GM18499 (cell line): ENCODE data around the gene HDAC4.

Experiments used
- ATAC-seq: cut with Tn5 transposase; IDR thresholded peaks from one replicate; pipeline ENCODE4 v1.9.1; 2021; ENCODE audit warnings: moderate number of reproducible peaks; ENCODE audit not compliant: insufficient read depth, unreplicated experiment

The HDAC4 gene

DNA sequence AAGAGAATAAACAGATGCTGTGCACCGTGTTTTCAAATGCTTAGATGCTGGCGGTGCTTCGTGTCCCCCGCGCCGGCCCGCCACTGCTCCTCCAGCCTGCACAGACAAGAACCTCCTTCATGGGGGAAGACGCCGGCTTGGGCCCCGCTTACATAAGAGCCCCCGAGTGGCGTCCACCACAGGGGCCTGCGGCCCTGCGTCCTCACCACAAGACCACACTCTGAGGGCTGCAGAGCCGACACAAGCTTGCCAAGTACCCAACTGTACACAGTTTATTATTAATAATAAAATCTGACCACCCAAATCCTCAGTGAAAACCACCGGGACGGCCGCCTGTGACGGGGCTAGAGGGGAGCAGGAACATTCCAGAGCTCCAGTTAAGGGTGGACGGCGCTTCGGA, 232.2 kb downstream of the HDAC4 start:
- no peak for ATAC-seq

DNA sequence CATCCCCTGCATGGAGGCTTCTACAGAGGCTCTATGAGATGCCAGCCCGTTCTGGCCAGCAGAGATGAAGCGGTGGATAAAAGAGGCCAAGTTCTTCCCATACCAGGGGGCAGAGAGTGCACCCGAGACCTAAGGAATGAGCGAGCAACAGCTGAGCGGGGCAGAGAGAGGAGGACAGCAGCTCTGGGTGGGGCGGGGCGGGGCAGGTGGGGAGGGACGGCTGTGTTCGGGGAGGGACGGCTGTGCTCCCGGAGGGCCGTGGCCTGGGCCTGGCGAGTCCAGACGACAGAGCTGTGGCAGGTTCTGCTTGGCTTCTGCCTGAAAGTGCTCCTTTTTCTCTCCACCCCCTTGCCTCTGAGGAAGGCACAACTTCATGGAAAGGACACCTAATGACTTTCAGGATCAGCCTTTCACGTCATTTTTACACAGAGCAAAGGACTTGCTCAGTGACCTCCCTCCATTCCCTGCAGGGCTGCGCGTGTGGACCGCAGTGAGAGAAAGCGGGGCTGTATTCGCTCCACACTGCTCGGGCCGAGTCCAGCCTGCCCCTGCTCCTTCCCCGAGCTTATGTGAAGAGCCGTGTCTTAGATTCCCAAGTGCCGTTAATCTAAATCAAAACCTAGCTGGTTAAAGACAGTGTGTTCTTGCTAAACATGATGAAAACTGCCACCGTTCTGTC, 232.9 kb downstream of the HDAC4 start:
- no peak for ATAC-seq

DNA sequence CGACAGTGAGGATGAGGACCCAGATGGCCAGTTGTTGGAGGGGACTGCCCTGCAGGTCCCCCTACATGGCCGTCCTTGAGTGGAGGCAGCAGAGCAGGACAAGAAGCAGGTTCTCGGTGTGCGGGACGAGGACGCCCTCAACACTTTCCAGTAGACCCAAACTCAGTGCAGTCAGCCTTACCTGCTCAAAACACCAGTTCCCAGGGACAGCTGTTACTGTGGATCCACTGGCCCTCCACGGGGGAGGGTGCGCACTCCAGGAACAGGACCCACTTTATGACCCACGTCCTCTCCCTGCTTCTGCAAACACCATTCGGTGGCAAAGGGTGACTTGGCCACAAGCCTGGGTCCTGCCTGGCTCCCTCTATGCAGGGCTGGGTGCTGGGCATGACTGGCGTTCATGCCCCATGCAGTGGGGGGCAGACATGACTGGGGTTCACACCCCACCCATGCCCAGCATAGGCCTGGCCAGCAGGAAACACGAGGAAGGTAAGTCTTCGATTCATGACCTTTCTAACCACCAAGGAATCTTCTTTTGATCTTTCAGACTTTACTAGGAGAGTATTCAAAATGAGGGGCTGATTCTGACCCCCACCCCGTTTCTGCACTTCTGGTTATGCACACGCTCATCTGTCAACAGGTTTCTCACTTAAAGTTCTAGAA, 233.7 kb downstream of the HDAC4 start:
- no peak for ATAC-seq

DNA sequence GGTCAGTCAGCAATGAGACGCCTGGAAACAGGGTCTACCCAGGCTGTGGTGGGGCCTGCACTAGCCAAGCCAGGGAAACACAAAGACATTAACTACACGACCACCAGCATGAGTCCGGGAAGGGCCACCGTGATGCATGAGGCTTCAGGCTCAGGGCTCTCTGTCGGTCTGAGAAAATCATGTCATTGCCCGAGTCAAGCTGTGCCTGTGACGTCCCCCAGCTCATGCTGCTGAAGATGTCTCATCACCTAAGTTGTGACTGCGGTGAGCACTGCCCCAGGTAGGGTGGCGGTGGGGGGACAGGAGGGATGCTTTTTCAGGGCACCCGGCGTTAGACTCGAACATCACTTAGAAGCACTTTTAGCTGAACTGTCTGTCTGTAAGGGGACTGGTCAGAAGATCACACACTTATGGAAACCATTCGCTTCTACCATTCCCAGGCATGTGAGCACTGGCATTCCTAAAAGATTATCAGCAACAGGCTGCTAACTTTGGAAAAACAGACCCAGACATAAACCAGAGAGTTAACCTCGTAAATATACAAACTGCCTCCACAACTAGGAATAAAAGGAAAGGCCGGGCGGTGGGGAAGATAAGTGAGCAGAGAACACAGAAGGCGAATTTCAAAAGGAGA, 234.5 kb downstream of the HDAC4 start:
- ATAC-seq, result no peak

DNA sequence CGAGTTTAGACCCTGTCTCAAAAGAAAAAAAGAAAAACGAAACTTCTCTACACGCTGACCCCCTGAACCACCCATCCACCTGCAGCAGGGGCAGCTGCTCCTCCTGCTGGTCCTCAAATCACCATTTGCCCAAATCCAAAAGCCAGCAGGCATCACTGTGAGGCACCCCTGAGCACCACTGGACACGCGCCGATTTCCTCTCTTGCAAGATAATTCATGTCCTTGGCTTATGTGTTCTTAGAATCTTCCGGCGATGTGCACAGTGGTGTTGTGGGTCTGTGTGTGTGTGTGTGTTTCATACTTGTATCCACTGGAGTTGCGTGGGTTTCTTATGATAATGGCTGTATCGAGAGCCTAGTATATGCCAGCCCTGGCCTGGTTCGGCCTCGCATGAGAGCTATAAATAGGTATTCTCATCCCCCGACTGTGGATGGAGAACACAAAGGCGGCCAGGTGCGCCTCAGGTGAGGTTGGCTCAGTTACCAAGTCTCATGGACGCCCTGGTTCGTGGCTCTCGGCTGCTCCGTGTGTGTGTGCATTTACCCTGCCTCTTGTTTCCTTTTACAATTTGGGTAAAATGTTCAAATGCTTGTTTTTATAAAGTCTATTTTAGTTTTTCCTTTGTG, 235.5 kb downstream of the HDAC4 start:
- no peak for ATAC-seq

DNA sequence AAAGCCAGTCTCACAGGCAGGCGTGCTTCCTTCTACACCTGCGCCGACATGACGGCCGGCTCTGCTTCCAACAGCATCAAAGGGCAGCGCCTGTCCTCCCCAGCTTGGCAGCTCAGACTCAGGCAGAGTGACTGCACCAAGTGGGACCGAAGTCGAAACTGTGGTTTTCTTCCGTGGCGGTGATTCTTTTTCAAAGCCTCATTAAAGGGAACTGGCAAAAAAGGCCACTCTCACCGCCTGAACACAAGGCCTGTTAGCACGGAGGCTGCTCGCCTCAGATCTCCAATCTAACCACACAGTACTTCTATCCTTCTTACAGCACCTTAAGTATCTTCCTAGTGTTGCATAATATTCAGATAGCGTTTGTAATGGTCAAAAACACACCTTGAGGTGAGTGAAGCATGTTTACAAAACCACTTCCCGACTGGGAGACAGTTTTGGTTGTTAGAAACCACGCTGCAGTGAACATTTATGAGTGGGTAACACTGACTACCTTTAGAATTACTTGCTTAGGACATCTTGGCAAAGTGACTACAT, 236.4 kb downstream of the HDAC4 start:
- ATAC-seq, result no peak

DNA sequence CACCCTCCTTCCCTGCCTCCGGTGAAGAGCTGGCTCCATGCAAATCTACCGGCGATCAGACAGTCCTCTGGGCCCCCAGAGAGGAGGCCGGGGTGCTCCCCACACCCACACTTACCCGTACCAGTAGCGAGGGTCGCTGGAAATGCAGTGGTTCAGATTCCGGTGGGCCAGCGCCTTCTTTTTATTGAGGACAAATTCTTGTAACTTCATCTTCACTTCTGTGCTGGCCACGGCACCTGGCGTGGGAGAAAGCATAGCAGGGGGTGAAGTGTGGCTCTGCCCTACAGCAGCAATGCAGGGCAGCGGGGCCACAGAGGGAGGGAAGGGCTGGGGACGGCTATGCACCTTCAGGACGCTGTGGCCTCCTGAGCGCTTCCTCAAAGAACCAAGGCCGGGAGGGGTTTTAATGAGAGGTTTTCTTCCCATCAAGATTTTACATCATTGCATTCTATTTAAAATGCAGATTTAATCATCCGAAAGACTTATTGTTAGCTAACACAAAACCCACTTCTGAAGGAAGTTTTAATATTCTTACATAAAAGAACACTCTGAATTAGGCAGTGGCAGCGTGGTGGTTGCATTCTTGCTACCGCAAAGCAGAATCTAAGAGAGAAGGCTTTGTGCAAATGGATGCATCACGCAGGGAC, 237.0 kb downstream of the HDAC4 start:
- no peak for ATAC-seq

DNA sequence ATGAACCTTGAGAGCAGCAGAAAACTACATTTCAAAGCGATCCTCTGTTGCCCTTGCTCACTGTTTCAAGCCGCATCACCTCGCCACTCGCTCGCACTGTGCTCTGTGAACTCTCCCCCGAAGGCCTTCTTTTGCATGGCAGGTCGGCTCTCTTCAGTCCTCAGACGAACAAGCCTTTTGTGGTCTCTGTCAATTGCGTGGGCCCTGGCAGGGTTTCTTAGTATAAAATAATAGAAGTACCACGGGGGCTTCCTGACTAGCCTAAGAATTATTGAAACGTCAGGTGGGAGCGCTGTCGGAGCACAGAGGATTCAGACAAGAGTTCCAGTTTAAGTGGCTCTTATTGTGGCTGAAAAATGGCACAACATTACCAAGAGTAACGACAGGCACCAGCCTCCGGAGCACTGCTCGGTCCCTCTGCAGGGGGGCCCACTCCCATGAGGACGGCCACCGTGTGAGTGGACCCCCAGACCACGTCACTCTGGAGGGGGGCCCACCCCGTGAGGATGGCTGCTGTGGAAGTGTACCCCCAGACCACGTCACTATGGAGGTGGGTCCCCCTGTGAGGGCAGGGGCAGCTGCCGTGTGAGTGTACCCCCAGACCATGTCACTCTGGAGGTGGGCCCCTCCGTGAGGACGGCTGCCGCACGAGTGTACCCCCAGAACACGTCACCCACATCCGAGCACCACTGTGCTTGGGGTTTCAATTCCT, 237.7 kb downstream of the HDAC4 start:
- no peak for ATAC-seq

DNA sequence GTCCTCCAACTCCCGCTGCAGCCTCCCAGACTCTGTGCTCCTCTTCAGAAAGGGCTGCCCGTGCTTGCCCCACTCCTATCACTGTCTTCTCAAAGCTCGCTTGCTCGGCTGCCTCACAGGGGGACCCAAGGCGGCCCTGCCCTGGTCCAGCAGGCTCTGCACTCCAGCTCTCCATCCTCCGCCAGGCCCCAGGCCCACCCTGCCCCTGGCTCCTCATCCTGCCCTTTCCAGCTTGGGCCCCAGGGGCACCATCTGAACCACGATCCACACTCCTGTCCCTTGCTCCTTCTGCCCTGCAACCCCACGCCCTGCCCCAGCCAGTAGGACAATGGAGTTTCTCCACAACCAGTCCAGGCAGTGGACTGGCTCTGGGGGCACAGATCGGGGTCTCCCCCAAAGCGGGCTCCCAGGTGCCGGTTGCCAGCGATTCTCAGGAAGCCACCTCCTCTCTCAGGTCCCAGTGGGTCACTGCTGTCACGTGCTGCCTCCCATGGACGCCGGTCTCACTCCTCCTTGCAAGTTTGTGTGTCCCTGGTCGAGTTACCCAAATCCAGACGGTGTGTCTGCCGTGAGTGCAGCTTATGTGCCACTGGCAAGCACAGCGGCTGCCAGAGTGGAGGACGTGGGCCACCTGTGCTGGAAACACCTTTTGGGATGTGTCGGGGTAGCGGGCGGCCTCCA, 238.5 kb downstream of the HDAC4 start:
- ATAC-seq, result no peak

DNA sequence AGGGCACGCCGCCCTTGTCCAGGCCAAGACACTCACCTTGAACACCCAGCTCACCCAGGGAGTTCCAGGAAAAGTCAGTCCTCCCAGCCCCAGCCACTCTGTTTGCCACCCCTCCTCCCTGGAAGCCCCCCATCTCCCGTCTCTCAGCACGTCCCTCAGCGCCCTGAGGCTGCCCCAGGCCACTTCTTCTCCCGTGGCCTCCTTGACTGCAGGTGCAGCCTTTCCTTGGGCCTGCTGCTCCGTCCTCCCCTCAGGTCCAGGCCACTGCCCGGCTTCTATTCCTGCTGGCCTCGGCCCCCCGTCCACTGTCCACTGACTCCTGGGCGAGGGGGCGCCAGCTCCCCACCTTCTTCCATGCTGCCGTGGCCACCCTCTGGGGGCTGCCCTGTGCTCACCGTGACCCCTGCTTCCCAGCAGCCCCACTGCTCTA, 239.1 kb downstream of the HDAC4 start:
- no peak for ATAC-seq

DNA sequence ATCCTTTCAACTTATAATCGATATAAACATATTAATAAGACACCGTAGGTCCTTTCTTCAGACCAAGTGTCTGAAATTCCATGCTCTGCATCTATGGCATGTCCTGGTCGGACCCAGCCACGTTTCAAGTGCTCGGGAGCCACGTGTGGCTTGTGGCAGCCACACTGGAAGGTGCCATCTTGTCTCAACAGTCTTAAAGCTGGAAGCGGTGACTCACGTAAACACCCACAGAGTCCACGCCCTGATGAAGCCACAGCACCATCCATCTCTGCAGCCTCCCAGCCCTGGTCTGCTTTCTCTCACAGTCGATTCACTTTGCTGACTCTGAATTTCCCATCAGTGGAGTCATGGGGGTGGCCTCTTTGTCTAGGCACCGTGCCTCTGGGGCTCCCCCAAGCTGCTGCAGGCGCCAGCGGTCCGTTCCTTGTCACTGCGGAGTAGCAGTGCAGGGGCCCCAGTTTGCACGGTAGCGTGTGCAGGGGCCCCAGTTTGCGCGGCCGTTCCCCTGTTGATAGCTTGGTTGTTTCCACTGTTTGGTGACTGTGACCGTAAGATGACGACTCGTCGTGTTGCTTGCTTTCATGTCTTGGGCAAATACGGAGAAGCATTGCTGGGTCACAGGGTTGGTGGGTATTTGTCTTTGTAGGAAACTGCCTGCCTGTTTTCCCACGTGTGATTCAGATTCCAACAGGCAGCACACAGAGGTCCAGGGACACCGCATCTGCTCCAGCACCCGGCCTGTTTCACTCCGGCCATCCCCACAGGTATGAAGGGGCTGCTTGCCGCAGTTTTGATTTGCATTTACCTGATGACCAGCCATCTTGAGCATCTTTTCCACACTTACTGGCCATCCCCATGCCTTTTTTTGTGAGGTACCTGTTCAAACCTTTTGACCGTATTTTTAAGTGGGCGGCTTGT, 240.3 kb downstream of the HDAC4 start:
- ATAC-seq, result no peak

DNA sequence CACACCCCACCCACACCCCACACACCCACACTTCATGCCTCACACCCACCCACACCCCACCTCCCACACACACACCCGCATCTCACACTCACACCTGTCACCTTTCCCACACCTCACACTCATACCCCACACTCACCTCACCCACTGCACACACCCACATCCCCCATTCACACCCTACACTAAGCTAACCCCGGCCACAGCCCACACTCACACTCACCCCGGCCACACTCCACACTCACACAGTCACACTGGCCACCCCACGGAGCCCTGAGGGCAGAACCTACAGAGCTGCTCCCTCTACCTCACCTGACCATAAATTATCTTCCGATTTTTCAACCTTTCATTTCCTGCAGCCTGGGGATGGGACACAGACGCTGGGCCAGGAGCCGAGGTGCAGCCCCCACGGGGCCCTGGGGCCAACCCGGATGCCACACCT, 241.3 kb downstream of the HDAC4 start:
- no peak for ATAC-seq

DNA sequence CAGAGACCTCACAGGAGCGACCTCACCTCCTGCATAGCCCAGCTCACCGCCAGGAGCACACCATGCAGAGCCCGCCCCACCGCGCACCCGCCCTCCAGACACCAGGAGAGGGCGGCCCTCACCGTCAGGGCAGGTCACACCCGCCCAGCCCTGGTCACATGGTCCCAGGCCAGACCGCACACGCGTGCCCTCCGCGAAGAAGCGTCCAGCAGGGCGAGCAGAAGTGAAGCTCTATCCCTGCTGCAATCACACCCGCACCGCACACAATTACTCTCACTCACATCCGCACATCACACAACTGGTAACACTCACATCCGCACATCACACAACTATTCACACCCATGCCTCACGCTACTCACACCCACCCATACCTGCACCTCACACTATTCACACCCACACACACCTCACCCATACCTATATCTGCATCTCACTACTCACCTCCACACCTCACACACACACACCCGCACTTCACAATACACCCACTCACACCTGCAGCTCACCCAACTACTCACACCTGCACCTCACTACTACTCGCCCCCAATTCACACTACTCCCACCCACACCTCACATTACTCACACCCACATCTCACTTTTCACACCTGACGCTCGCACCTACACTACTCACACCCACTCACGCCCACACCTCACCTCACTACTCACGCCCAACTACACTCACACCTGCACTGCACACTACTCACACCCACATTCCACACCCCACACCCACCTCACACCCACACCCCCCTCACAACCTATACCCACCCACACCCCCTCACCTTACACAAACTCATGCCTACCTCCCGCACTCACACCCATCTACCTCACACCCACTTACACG, 242.0 kb downstream of the HDAC4 start:
- no peak for ATAC-seq

DNA sequence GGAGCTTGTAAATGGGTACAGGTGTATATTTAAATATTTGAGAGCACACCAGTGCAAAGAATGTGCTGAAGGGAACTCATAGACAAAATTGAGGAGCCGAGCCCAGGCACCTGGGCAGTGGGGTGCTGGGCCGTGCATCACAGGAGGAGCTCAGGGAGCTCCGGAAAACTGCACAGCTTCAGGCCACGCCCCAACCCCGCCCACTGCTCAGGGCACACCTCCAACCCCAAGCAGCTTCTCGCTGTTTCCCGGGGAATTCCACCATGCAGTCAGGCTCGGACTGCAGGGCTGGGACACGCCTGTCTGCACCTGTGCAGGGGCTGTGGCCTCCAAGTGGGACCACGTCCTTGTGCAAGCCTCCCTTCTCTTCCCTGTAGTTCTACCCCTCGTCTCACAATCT, 243.0 kb downstream of the HDAC4 start:
- ATAC-seq, result no peak

DNA sequence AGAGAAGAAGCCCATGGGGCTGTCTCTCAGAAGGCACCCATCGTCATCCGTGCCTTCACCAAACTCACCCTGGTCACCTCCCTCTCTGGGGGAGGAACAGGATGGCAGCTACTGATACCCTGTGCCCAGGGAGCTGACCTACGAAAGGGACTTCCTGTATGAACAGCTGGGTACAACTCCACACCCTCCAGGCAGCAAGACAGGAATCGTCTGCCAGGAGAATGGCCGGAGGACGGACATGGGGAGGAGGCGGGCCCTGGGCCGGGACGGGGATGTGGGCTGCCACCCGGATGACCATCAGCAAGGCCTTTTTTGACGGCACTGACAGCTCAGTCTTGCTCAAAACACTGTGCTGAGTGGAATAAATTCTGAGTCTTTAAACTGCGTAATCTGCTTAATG, 243.6 kb downstream of the HDAC4 start:
- ATAC-seq, result no peak

DNA sequence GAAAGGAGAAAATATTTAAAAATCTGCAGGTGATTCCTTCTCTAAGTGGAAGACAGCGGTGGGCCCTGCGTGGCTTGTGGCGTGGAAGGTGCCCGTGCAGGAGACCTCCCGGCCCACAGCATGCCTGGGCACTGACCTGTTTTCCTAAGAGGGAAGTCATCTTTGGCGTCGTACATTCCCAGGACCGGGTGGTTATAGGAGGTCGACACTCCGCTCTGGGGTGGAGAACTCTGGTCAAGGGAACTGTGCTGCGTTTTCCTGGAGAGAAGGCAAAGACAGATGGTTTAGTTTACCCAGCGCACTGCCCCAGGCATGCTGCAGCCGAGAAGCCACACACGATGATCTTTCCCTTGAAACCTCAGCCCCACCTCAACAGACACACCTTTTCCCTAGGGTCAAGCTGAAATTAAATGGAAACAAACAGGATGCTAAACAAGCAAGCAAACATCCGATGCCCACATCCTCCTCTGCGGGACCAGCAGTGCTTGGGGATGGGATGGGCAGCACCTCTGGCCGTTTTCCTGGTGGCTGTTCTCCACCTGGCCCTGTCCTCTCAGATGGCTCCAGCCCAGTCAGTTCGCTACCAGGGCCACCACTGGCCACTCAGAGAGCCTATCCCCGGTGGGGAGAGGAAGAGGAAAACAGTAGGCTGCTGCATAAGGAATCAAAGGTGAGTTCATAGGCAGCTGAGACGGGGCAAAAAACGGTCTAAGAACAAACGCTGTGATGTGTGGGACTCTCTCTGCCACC, 244.1 kb downstream of the HDAC4 start:
- ATAC-seq, result no peak
